ENCODE data around the gene LSM4.

DNA sequence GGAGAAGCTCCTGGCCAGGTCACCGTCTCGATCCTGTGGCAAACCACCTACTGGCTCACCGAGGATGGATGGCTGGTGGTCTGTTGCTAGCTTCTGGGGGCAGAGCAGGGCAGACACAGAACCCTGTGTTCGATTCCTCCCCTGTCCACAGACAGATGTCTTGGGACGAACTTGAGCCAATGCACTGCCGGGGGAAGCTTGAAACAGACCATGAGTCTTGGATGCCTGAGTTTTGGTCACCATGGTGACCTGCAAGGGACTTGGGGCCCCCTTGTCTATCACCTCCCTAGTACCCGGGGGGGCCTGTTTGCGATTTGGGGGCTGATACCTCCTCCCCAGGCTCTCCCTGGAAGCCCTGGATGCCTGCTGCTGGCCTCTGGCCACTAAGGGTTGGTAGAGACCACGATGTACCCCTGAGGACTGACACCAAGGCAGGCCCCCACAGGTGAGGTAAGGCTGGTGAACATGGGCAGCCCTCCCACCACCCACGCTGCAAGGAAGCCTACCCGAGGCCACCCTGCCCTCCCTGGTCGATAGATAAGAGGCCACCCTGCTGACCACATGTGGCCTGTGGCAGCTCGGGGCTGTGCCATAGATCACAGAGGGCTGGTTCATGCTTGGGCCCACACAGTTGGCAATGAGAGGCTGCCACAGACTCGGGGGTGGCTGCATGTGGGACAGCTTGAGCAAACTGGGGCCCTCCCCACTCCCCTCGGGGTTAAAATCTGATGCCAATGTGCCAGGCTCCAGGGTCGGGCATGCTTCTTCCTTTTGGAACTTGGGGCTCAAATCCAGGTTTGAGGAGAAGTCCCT lies 59.3 kb downstream of the LSM4 start:
- TF ChIP-seq, protein P1, sequence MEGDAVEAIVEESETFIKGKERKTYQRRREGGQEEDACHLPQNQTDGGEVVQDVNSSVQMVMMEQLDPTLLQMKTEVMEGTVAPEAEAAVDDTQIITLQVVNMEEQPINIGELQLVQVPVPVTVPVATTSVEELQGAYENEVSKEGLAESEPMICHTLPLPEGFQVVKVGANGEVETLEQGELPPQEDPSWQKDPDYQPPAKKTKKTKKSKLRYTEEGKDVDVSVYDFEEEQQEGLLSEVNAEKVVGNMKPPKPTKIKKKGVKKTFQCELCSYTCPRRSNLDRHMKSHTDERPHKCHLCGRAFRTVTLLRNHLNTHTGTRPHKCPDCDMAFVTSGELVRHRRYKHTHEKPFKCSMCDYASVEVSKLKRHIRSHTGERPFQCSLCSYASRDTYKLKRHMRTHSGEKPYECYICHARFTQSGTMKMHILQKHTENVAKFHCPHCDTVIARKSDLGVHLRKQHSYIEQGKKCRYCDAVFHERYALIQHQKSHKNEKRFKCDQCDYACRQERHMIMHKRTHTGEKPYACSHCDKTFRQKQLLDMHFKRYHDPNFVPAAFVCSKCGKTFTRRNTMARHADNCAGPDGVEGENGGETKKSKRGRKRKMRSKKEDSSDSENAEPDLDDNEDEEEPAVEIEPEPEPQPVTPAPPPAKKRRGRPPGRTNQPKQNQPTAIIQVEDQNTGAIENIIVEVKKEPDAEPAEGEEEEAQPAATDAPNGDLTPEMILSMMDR (IDR thresholded peaks at IDR 0.05) = no peak
- TF ChIP-seq POLR2A (IDR thresholded peaks at IDR 0.05) = no peak
